ENCODE measurements around the gene SLK. TPM values are rescaled to one million over a fixed set of nuclear protein-coding genes. Genes with fewer than 3 reads are reported as not detected.

The SLK gene
- total and polyA plus RNA-seq, 2 of the 4 experiments (the other 2 are of a cell fraction), result 8.1 to 21.5 TPM

DNA sequence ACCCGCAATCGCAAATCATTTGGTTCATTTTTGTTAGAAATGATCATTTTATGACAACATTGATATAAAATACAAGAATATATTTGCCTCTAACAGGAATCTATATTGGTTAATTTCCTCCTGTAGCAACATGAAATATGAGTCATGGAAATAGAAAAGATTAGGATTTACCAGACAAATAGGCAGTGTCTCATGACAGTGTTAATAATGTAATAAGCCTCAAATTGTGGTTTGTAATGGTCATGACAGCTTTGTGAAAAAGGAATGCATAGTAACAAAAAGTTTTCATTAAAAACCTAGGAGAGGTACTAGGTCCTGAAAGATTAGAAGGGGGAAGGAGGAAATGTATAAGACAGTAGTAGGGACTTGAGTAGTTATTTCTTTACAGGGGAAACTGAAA is 7.9 kb upstream of the SLK start:
- Histone ChIP-seq H3K56ac (ENCODE audit: extremely low read depth, insufficient read depth, low read length) (no peak overlapping the region), H2AK5ac (ENCODE audit: low read depth, low read length) (no peak overlapping the region), H4K20me1 (ENCODE audit: insufficient read depth, low read length) (no peaks in the 10 kb centered on the region), H3K9me1 (ENCODE audit: insufficient read depth, low read length) (no peaks in the 10 kb centered on the region), H4K5ac (ENCODE audit: low read depth, low read length) (no peak overlapping the region), H2AFZ (replicated peaks; ENCODE audit: low read length, poor library complexity) (no peak overlapping the region), H3K4ac (ENCODE audit: low read depth, low read length) (no peak overlapping the region), H3K36me3 (ENCODE audit: control insufficient read depth, insufficient read depth, low read length) (no peaks in the 10 kb centered on the region), H3K4me2 (ENCODE audit: low read depth, low read length) (no peak overlapping the region), H3K9ac (ENCODE audit: low read depth, low read length) (no peak overlapping the region), H3K27ac (ENCODE audit: insufficient read depth, low read length) (no peak overlapping the region), H2BK120ac (ENCODE audit: low read depth, low read length) (no peak overlapping the region), H3K9me3 (ENCODE audit: control insufficient read depth, insufficient read depth, low read length) (no peaks in the 10 kb centered on the region), H3K18ac (ENCODE audit: low read depth, low read length) (no peak overlapping the region), H3K4me1 (ENCODE audit: control insufficient read depth, insufficient read depth, low read length) (no peaks in the 10 kb centered on the region), H3K27me3 (ENCODE audit: control insufficient read depth, insufficient read depth, low read length) (peaks cover 9% of the 10 kb centered on the region), H4K91ac (ENCODE audit: insufficient read depth, low read depth, low read length) (no peak overlapping the region), H2BK20ac (ENCODE audit: low read depth, low read length) (no peak overlapping the region), H2AK9ac (replicated peaks; ENCODE audit: low read depth, low read length, poor library complexity) (no peak overlapping the region), H2BK5ac (ENCODE audit: low read depth, low read length, poor library complexity, severe bottlenecking) (no peak overlapping the region), H3K4me3 (ENCODE audit: insufficient read depth, low read depth, low read length) (no peak overlapping the region), H4K8ac (ENCODE audit: low read depth in 2 of 2, low read length in 2 of 2) (no peak overlapping the region), H2BK15ac (ENCODE audit: low read depth, low read length) (no peak overlapping the region), H3K23ac (ENCODE audit: low read depth, low read length) (no peak overlapping the region), H3K79me1 (ENCODE audit: low read depth in 1 of 2, low read length in 2 of 2) (no peaks in the 10 kb centered on the region), H3K14ac (replicated peaks; ENCODE audit: low read depth, low read length) (no peak overlapping the region)
- in situ Hi-C loops (cut with MboI; ENCODE audit: low sequenced_read_pairs), result no loop called here
- no TSS peak for BruUV-seq (replicated peaks)
- WGBS, 2 experiments (ENCODE audit: extremely low coverage in 2 of 2, insufficient read length in 1 of 2), result no CpG with 5 or more reads among the region's 2 CpGs
- TF ChIP-seq USF2 (IDR thresholded peaks at IDR 0.05; ENCODE audit: low read depth, low read length), result no peak
- TF ChIP-seq RCOR1 (IDR thresholded peaks at IDR 0.05; ENCODE audit: insufficient replicate concordance, low read length), result no peak
- no peak for TF ChIP-seq ELK1 (IDR thresholded peaks at IDR 0.05; ENCODE audit: borderline replicate concordance, low read depth, low read length)
- TF ChIP-seq FOS (IDR thresholded peaks at IDR 0.05; ENCODE audit: low read depth, low read length), result no peak
- DNase-seq (no peak), ATAC-seq (ENCODE audit: low read depth) (no peak)
- intact Hi-C loops (cut with micrococcal nuclease), result no loop called here
- POLR2A ChIA-PET (ENCODE audit: unreplicated experiment), result no interaction called here
- dilution Hi-C loops (cut with HindIII; ENCODE audit: low sequenced_read_pairs, unreplicated experiment), result no loop called here
- CTCF ChIA-PET, result no interaction called here

Data from IMR-90 (cell line).